Measurements from ENCODE around the gene PPP1R9B.

PPP1R9B gene

DNA sequence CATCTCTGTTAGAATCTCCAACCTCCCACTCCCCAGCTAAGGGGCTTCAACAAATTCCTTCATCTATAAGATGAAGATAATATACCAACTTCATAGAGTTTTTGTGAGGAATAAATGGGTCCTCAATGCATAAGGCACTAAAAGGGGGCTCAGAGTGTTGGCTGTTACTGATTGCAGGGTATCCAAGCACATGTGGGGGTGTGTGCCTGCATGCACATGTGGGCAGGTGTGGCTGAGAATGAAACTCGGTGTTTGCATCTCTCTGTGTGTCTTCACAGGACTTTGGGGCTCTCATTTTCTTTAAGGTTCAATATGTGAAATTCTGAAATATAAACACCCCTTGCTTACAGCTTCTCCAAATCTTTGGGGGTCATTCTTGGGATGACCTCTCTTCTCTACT is 4.1 kb upstream of the PPP1R9B start:
- DNase-seq (ENCODE audit: extremely low read depth, low read depth): no peak
- no peak for TF ChIP-seq CTCF (IDR thresholded peaks at IDR 0.05; ENCODE audit: low read depth, low read length, missing control alignments)
- no peak overlapping the region for H3K4me3 ChIP-seq (replicated peaks; ENCODE audit: low read depth, low read length)

GRCh38 chr17:50153650-50154575 is 3.4 kb upstream of the PPP1R9B start:
- no peak overlapping the region for H3K4me3 ChIP-seq (replicated peaks; ENCODE audit: low read depth, low read length)
- DNase-seq (ENCODE audit: extremely low read depth, low read depth): no peak
- TF ChIP-seq CTCF (IDR thresholded peaks at IDR 0.05; ENCODE audit: low read depth, low read length, missing control alignments): no peak

DNA sequence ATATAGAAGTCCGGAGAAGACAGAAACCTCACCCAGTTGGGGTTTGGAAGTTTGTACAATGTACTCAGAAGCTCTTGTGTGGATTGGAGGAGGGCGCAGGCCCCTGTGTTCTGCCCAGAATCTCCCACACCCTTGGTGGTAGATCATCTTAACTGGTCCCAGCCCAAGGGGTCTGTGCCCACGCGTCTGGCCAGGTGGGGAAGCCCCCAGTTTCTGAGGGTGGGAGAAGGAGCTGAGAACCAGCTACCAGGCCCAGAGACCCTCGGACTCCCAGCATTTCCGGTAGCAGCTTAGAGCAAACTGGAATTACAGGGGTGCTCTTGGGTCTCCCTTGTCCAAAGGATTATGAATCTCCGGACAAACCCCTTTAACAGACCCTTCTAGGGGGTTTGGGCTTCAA is 2.3 kb upstream of the PPP1R9B start:
- no peak for DNase-seq (ENCODE audit: extremely low read depth, low read depth)
- peak overlapping the region; percentile 87 for H3K4me3 ChIP-seq (replicated peaks; ENCODE audit: low read depth, low read length)
- no peak for TF ChIP-seq CTCF (IDR thresholded peaks at IDR 0.05; ENCODE audit: low read depth, low read length, missing control alignments)

- no peak for TF ChIP-seq CTCF (IDR thresholded peaks at IDR 0.05; ENCODE audit: low read depth, low read length, missing control alignments)
- peak overlapping the region; percentile 87 for H3K4me3 ChIP-seq (replicated peaks; ENCODE audit: low read depth, low read length)
- peak; percentile 88 for DNase-seq (ENCODE audit: extremely low read depth, low read depth)
Observed at GRCh38 chr17:50151937-50152547, 1.6 kb upstream of the PPP1R9B start.

GRCh38 chr17:50151041-50151936 is 812 bp upstream of the PPP1R9B start:
- peak; percentile 42 for TF ChIP-seq CTCF (IDR thresholded peaks at IDR 0.05; ENCODE audit: low read depth, low read length, missing control alignments)
- DNase-seq (ENCODE audit: extremely low read depth, low read depth): peak; percentile 80
- peak overlapping the region; percentile 87 for H3K4me3 ChIP-seq (replicated peaks; ENCODE audit: low read depth, low read length)
